Frontal cortex (tissue), 4 donors: ENCODE measurements around the gene DHX57. TPM values are rescaled to one million over a fixed set of nuclear protein-coding genes. Genes with fewer than 3 reads are reported as not detected.

ENCODE experiments used
- DNase-seq, 2 donors: peaks; one replicate each; pipeline ENCODE4 v3.0.0; 2012; ENCODE audit warnings: low spot score in 2 of 2
- FAIRE-seq: peaks from 2 replicates; lab custom pipeline; 2012; peaks lifted over from hg19 to GRCh38; lab: Jason Lieb, UNC
- total RNA-seq: library from RNA; depleted of rRNA; stranded (reverse); fragments of >200 nt; gene quantifications from one replicate; pipeline ENCODE4 v1.2.3, GENCODE V29; 2014
- donor health status: control.
- donor health status: control.
- donor health status: control.

DHX57 gene, protein sequence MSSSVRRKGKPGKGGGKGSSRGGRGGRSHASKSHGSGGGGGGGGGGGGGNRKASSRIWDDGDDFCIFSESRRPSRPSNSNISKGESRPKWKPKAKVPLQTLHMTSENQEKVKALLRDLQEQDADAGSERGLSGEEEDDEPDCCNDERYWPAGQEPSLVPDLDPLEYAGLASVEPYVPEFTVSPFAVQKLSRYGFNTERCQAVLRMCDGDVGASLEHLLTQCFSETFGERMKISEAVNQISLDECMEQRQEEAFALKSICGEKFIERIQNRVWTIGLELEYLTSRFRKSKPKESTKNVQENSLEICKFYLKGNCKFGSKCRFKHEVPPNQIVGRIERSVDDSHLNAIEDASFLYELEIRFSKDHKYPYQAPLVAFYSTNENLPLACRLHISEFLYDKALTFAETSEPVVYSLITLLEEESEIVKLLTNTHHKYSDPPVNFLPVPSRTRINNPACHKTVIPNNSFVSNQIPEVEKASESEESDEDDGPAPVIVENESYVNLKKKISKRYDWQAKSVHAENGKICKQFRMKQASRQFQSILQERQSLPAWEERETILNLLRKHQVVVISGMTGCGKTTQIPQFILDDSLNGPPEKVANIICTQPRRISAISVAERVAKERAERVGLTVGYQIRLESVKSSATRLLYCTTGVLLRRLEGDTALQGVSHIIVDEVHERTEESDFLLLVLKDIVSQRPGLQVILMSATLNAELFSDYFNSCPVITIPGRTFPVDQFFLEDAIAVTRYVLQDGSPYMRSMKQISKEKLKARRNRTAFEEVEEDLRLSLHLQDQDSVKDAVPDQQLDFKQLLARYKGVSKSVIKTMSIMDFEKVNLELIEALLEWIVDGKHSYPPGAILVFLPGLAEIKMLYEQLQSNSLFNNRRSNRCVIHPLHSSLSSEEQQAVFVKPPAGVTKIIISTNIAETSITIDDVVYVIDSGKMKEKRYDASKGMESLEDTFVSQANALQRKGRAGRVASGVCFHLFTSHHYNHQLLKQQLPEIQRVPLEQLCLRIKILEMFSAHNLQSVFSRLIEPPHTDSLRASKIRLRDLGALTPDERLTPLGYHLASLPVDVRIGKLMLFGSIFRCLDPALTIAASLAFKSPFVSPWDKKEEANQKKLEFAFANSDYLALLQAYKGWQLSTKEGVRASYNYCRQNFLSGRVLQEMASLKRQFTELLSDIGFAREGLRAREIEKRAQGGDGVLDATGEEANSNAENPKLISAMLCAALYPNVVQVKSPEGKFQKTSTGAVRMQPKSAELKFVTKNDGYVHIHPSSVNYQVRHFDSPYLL (N-terminal part only)
- 54.6 TPM for total RNA-seq

DNA sequence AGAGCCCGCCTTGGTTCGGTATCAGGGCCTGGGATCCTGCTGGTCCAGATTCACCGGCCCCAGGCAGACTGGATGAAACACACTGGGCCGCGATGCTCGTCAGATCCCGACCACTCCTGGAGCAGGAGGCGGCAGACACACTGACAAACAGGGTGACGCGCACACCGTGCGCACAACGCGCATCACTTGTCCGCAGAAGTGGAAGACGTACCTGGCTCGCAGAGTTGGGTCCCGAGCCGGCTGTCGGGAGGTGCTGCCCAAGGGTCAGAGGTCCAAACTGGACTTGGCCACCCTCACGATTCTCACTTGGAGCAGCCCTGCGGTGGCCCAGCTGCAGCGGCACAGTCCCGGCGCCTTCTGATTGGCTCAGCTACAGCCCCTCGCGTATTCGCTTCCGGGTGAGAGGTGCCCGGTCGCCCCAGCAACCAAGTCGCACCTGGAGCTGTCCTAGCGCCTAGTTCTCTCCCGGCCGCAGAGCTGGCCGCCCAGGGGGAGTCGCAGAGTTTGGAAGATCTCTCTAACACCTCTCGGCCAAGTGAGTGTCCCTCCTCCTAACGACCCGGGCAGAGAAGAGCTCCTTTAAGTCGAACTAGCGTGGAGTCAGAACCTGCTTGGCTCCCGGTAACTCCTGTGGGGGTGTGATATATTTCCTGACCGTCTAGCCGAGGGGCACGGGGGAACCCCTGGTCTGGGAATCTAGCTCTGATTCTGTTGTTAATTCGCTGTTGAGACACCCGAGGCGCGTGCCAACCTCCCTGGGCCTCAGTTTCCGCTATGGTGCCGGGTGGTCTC lies at the start of gene DHX57, which contains the start of gene MORN2:
TSS of gene DHX57 (minus strand) at position 359 of the 792 bp plus-strand sequence. CDS start 7,529 bp downstream, outside the sequence.
TSS of gene MORN2 (plus strand) at position 401 of the 792 bp plus-strand sequence.
- DNase-seq (peak; percentile 46 to 83), FAIRE-seq (no peak)

DNA sequence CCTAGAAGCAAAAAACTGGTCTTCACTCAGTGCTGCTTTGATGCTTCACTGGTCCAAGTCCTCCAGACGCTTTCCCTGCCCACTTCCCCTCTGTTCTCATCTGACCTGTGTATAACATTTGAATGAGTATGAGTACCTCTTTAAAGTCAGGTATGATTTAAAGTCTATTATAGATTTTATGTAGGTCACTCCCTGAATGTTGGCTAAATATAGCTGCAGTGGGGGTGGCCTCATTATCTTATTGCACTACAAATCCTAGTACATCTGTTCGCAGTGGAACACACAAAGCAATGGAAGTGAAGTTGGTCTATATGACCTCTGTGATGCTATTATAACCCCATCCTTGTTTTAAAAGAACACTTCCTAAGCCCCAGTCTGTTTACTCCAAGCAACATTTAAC lies 47.2 kb upstream of the DHX57 start:
- FAIRE-seq (no peak), DNase-seq (no peak)

DNA sequence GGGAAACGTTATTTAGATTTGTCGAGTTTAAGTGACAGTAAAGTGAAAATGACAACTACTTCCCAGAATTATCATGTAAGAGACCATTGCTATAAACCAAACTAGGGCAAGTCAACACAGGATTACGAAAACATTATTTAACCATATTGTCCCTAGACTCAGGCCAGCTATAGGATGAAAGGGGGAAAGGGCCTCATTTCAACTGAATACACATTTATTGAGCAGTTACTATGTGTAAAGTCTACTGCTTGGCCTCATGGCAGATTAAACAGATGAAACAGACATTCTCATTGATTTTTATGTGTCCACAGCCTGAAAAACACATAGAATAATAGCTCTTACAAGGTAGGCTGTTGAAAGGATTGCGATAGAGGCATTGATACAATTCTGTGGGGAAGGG lies 46.7 kb upstream of the DHX57 start:
- DNase-seq (no peak), FAIRE-seq (no peak)

DNA sequence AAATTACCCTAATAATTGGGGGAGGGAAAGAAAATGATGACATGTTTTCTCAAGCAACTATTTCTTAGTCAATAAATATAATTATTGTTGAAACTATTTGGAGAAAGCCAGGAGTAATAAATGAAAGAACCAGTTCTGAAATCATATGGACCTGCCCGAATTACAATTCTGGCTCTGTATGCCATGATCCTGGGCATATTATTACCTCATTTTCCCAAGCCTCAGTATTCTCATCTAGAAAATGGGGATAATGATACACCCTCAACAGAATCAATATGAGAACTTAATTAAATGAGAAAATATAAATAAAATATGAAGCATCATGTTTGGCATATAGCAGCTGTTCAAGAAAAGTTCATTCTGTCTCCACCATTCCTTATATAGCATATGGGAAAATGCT lies 36.9 kb upstream of the DHX57 start:
- FAIRE-seq (no peak), DNase-seq (no peak)

DNA sequence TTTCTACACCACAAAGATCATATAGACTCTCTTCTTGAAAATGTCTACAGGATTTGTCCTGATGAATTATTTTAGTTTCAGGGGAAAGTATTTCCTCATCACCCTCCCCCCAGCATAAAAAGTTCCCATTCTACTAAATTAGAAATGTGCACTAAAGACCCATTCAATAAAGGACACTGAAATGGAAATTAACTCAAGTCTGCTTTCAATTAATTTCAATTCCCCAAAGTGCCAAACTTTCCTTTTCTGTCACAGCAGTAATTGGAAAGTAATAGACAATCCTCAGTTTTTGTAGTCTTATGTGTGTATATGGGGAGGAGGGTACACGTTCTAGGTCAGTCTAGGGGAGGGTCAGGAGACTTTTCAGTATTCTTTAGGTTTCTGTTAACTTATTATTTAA lies 35.5 kb upstream of the DHX57 start:
- DNase-seq (no peak), FAIRE-seq (no peak)

DNA sequence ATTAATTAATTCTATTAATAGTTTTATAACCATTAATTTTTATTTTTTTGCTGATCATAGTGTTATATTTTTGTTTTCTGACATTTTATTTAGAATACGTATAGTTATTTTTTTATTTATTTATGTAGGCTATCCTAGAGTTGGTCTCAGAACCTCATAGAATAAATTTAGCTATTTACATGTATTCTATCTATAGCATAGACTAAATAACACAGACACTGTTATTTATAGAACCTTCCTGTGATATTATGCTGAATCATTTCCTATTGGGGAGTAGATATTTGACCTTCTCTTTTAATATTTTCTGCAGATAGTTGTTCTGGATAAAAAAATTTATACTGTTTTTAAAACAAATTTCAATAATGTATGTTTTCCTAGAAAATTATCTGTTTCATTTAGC lies 34.1 kb upstream of the DHX57 start:
- FAIRE-seq (no peak), DNase-seq (no peak)

DNA sequence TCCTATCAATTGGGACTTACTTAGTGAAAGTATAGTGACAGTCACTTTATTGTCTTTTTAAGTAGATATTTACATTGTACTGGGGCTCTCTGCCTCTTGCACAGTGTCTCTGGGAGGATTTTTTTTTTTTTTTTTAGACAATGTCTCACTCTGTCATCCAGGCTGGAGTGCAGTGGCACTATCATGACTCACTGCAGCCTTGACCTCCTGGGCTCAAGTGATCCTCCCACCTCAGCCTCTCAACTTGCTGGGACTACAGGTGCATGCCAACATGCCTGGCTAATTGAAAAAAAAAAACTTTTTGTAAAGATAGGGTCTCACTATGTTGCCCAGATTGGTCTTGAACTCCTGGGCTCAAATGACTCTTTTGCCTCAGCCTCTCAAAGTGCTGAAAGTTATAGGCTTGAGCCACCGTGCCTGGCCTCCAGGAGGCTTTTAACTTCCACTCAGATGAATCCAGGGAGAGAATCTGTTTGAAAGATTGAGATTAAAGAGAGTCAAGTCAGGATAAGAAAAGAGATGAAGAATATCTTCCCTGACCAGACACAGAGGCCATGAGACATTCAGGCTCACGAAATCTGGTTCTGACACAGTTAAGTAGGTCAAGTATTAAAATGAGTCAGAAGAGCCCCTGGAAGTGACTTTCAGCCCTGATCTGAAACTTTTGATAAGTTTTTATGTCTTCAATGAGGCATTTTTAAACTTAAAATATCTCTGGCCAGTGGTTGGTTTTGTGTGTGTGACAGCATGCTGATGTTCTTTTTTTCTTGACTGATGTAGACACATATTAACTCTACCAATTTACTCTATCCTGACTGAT lies 32.2 kb upstream of the DHX57 start:
- no peak for FAIRE-seq
- DNase-seq: no peak

DNA sequence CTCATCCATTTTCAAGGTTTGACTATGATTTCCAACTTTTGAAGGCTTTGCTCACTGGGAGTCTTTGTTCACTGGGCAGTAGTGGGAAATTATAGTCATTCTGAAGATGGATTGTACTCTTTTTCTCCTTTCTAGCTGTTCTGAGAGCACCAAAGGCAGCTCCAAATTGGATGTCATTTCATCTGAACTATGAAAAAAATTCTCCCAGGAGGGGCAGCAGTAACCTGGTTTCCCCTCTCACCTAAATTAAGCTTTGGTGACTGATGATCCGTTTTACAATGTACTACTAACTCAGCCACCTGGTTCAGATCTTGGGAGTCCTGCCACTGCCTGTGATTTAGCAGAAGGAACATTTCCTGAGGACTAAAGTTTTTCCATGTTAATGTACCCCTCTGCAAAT lies 31.5 kb upstream of the DHX57 start:
- DNase-seq (no peak), FAIRE-seq (no peak)

DNA sequence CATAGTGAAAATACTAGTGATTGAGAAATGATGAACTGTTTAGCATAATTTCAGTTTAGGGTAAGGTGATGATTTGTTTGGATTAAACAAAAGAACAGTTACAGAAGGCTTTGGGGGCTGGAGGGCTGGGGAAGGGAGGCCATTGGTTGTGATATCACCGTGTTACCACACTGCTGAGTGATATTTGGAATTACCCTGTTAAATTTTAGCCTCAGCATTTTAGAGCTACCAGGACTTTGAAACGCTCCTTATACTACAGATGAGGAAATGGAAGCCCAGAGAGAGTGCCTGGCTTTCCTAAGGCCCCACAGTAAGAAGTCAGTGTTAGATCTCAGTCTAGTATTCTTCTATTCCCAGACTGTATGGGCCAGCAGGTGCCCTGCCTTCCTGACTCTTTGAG lies 29.5 kb upstream of the DHX57 start:
- FAIRE-seq: no peak

DNA sequence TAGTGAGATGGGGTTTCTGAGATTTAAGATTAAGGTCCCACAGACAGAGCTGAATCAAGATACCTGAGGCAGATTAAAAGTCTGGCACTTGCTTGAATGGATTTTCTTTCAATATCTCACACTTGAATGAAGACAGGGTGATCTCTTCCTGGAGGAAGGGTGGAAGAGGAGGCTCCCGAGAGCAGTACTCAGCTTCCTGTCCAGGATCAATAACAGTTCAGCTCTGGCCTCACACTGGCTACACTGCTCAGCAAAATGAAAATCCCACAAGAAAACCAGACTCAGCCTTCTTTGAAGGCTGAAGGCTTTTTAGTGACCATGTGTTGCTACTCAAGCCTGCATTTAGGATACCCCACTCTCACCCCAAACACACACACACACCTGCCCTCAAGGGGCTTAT lies 25.0 kb upstream of the DHX57 start:
- FAIRE-seq (no peak), DNase-seq (no peak)

More for the DNA sequence above, 29.5 kb upstream of the DHX57 start:
- DNase-seq: no peak

DNA sequence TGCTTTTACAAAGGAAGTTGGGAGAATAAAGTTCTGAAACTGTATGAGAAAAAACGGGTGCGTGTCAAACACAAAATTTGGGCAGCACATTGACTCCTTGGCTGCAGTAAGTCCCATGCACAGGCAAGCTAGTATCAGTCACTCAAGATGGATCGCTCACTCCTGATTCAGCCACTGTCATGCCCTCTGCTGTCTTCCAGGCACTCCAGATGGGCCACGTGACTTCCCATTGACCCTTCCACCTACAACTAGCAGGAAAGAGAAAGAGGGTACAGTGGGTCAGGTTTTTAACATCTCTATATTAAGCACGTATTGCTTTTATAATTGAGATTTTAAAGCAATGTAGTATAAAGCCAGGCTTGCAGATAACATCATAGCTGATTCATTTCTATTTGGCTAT lies 22.5 kb upstream of the DHX57 start:
- no peak for FAIRE-seq

DNA sequence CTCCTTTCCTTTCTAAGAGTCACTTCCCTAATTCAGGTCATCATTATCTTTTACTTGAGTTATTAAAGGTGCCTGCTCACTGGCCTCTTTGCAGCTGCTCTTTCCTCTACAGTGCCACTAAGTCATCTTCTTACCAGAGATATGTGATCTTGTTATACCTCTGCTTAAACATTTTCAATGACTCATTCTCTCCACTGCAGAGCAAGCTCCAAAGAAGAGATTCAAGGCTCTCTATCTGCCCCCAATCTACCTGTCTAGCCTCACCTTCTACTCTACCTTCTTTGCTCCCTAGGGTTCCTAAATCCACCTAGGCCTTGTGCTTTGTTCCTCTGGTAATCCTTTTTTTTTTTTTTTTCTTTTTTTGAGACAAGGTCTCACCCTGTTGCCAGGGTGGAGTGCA lies 17.1 kb upstream of the DHX57 start:
- no peak for DNase-seq
- FAIRE-seq: no peak

More for the DNA sequence above, 22.5 kb upstream of the DHX57 start:
- no peak for DNase-seq

DNA sequence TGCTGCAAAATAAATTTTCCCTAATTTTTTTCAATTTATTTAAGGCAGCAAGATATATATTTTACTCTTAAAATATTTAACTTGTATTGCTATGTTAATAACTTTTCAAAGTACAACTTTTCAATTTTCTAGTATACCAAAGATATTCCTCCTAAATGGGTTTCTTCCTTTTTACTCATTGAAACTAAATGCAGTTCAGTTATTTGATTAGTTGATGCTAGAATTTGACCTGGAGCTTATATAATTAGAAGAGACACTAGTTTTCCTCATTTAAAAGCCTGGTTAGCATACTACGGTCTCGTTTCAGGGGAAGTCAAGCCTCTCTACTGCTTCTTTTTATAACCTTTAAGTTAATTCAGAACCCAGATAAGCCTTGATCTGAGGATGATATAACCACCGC lies 13.8 kb upstream of the DHX57 start, which contains the start of gene ARHGEF33:
TSS of gene ARHGEF33 (plus strand) at position 301 of the 400 bp plus-strand sequence. CDS start 29,573 bp downstream, outside the sequence.
- FAIRE-seq (no peak), DNase-seq (no peak)

DNA sequence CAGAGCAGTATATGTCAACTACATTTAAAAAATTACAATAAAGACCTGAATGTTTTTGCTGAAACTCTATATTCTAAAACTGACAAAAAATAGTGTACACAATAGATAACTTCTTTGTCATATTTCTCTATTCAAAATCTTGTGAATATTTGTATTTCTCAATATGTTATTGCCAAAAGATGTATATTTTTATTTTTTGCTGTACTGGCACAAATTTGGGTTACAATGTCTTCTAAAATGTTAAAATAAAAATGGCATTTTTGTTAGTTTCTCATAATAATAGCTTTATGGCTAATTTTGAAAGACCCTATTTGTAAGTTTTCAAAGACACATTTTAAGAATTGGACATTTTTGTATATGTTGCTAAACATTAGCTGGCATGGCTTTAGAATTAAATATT lies 13.3 kb upstream of the DHX57 start:
- peak; percentile 49 for FAIRE-seq
- DNase-seq: no peak

DNA sequence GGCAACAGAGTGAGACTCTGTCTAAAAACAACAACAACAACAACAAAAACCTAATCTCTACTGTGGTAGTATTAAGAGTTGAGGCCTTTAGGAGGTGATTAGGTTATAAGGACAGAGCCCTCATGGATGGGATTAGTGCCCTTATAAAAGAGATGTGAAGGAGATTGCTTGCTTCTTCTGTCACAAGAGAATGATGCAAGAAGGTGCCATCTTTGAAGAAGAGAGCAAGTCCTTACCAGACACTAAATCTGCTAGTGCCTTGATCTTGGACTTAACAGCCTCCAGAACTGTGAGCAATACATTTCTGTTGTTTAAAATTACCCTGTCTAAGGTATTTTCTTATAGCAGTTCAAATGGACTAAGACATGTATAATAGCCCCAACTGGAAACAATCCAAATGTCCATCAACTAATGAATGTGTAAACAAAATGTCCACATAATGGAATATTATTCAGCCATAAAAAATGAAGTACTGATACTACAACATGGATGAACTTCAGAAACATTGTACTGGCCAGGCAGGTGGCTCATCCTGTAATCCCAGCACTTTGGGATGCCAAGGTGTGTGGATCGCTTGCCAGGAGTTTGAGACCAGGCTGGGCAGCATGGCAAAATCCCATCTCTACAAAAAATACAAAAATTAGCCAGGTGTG lies 12.3 kb upstream of the DHX57 start:
- FAIRE-seq: no peak

DNA sequence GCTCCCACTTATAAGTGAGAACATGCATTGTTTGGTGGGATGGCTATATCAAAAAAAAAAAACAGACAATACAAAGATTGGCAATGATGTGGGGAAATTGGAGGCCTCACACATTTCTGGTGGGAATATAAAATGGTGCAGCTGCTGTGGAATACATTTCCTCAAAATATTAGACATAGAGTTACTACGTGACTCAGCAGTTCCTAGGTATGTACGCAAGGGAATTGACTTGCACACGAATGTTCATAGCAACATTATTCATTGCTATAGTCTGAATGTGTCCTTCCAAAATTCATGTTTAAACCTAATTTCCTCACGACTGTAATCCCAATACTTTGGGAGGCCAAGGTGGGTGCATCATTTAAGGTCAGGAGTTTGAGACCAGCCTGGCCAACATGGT lies 11.6 kb upstream of the DHX57 start:
- DNase-seq (no peak), FAIRE-seq (no peak)

More for the DNA sequence above, 12.3 kb upstream of the DHX57 start:
- DNase-seq: no peak

DNA sequence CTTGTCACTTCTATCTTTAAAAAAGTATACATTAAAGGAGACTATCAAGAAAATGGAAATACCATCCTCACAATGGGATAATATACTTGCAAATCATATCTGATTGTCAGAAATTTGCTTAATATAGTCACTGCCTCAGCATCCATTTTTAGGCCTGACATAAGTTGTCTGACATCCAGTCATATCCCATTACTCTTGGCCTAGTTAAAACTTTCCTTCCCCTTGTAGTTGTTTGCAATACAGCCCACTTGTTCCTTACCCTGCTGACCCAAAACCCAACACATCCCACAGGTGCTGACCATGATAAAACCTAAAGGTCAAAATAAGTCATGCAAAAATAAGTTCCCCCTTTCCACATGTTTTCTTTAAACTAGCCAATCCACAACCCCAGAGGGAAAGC lies 10.3 kb upstream of the DHX57 start:
- FAIRE-seq (no peak), DNase-seq (no peak)

DNA sequence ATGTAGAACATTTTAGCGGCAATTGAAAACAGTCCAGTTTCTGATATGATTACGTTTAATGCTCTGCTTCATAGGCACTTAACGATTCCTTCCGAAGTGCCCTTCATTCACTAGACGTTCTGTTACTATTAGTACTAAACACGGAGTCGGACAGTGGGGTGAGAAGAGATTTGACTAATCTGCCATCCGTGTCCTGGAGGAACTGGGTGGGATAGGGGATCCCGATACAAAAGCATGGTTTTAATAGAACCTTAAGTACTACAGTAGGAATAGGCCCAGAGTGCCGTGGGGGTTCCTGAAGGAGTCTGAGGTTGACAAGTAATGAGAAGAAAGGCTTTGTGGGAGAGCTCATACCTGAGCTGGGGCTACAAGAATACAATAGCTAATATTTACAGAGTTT lies 673 bp upstream of the DHX57 start:
- FAIRE-seq (no peak), DNase-seq (no peak)
